ENCODE results near the gene TRIM4. TPM values are rescaled to one million over a fixed set of nuclear protein-coding genes. Genes with fewer than 3 reads are reported as not detected.

TRIM4 gene
- total RNA-seq, 1 donor from 2014 or later: 17.5 TPM

GRCh38 chr7:99848420-99849216 lies 70.7 kb downstream of the TRIM4 start:
- no peak for DNase-seq (ENCODE audit: low read depth in 2 of 2)

- no peak for DNase-seq (ENCODE audit: low read depth in 2 of 2)
Observed at GRCh38 chr7:99844328-99844727, 75.0 kb downstream of the TRIM4 start.

GRCh38 chr7:99843808-99844207 lies 75.5 kb downstream of the TRIM4 start:
- no peak for DNase-seq (ENCODE audit: low read depth in 2 of 2)

- DNase-seq (ENCODE audit: low read depth in 2 of 2): no peak
Observed at GRCh38 chr7:99842926-99843325, 76.4 kb downstream of the TRIM4 start.

Other genes starting within 250 kb of the TRIM4 start
- not detected in 2 replicates for gene CYP3A5, start 239.5 kb downstream of the TRIM4 start, total RNA-seq
- not detected in 2 replicates for gene CYP3A7, start 184.3 kb downstream of the TRIM4 start, total RNA-seq
- gene CYP3A4, start 135.3 kb downstream of the TRIM4 start, total RNA-seq: not detected in 2 replicates
- gene CYP3A43, start 91.5 kb downstream of the TRIM4 start, total RNA-seq: not detected in 2 replicates
- 0.22 TPM in 1 of 2 replicates, not detected in the other for gene OR2AE1, start 42.5 kb downstream of the TRIM4 start, total RNA-seq
- 0.65 and 1.2 TPM in 2 replicates for gene GJC3, start 10.1 kb upstream of the TRIM4 start, total RNA-seq
- gene AZGP1, start 56.5 kb upstream of the TRIM4 start, total RNA-seq: not detected in 2 replicates
- gene ZKSCAN1, start 96.1 kb upstream of the TRIM4 start, total RNA-seq: 20.7 and 30.0 TPM in 2 replicates
- 5.2 and 7.7 TPM in 2 replicates for gene ZSCAN21, start 130.2 kb upstream of the TRIM4 start, total RNA-seq
- gene ZNF3, start 162.2 kb upstream of the TRIM4 start, total RNA-seq: 18.1 and 26.0 TPM in 2 replicates
- gene COPS6, start 169.4 kb upstream of the TRIM4 start, total RNA-seq: 57.1 and 73.9 TPM in 2 replicates
- gene MCM7, start 181.9 kb upstream of the TRIM4 start, total RNA-seq: 25.8 and 61.0 TPM in 2 replicates
- 12.5 and 13.1 TPM in 2 replicates for gene AP4M1, start 182.1 kb upstream of the TRIM4 start, total RNA-seq
- 17.0 and 20.8 TPM in 2 replicates for gene TAF6, start 199.8 kb upstream of the TRIM4 start, total RNA-seq
- 23.1 and 26.2 TPM in 2 replicates for gene CNPY4, start 200.1 kb upstream of the TRIM4 start, total RNA-seq
- gene MBLAC1, start 207.4 kb upstream of the TRIM4 start, total RNA-seq: 2.0 and 2.4 TPM in 2 replicates
- 96.6 and 125 TPM in 2 replicates for gene LAMTOR4, start 229.4 kb upstream of the TRIM4 start, total RNA-seq
- 3.9 and 6.0 TPM in 2 replicates for gene TRAPPC14, start 239.2 kb upstream of the TRIM4 start, total RNA-seq
- under 0.01 and 0.22 TPM in 2 replicates for gene GAL3ST4, start 249.1 kb upstream of the TRIM4 start, total RNA-seq